NOMO-1 treated with DMSO at 0.1 percent for 48 hours (cell line): ENCODE measurements around the gene TMX4.
"Not testable (repeated sequence)": the region's sequence is repeated elsewhere in the genome, so short reads cannot be mapped to it uniquely, and the experiment has no call there.

Experiments used
- DNase-seq: peaks from one replicate; lab custom pipeline; 2025; ENCODE audit not compliant: unreplicated experiment; lab: John Stamatoyannopoulos, UW

TMX4 gene

DNA sequence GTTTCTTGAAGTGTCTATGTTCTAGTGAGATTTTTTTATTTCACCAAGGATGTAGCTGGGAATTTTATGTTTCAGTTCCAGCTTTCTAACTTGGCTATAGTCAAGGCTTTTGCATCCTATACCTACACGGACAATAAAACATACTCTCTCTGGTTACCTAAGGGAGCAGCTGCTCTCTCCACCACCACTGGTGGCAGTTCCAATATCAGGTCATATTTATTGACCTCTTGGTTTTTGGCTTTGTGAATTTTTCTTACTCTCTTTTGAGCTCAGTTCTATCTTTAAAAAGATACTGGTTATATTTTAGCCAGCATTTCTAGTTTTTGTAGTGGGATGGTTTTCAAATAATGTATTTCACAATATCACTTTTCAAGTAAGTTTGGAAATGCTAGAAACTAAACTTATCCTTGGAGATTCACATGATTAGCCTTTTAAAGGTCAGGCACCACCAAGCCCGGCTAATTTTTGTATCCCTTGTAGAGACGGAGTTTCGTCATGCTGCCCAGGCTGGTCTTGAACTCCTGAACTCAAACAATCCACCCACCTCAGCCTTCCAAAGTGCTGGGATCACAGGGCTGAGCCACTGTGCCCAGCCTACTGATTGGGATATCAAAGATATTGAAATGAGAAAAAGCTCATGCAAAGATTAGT, 44.7 kb downstream of the TMX4 start:
- no peak for DNase-seq

- no peak for DNase-seq
Observed at GRCh38 chr20:7971536-7972280, 47.9 kb downstream of the TMX4 start.

DNA sequence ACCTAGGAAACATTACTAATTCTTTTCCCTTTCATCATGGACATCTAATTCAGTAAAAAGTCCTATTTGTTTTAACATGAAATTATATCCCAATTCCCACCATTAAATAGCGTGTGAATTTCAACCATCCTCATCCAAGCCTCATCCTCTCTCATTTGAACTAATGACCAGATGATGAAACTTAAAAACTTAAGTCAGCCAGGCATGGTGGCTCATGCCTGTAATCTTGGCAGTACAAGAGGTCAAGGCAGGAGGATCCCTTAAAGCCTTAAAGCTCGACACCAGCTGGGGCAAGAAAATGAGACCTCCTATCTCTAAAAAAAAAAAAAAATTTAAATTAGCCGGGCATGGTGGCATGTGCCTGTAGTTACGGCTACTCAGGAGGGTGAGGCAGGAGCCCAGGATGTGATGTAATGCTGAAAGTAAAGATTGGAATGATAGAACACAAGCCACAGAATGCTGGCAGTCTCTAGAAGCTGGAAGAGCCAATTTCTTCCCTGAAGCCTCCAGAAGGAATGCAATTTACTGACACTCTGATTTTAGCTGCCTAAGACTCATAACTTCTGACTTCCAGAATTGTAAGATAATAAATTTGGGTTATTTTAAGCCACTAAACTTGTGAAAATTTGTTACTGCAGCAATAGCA, 52.2 kb downstream of the TMX4 start:
- DNase-seq, result no peak

DNA sequence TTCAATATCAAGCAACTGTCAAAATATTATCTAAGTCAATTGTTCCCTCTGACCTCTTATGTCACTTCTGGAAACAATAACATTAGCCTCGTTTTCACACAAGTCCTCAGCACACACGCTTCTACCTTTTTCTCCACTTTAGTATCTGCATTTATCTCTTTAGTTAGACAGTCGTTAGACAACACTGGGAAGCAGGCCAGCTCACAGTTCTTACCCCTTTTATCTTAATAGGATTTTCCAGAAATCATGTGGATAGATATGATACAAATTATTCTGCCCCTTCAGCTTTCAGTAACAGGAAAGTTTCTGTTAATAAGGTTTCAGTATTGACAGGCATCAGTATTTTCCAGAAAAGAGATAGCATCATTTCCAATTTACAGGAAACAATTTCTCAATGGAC, 53.4 kb downstream of the TMX4 start:
- DNase-seq, result no peak

DNA sequence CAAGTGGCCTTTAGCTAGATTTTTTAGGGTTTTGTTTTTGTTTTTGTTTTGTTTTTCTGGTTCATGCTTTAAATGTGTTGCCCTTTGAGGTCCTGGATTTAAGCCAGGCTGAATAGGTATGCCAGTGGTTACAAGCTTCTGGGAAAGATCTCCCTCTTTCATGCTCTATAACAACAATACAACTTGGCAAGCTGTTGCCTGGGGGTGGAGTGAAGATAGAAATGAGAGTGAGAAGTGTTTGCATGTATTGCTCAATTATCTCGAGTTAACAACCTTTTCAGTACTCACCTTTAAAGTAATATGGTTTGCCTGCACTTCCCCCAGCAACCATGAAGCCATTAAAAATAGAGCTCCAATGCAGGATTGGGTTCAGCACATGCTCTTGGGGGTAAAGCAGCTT, 60.1 kb downstream of the TMX4 start:
- no peak for DNase-seq

DNA sequence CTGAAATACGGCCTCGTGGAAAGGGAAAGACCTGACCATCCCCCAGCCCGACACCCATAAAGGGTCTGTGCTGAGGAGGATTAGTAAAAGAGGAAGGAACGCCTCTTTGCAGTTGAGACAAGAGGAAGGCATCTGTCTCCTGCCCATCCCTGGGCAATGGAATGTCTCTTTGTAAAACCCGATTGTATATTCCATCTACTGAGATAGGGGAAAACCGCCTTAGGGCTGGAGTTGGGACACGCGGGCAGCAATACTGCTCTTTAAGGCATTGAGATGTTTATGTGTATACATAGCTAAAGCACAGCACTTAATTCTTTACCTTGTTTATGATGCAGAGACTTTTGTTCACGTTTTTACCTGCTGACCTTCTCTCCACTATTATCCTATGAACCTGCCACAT, 63.0 kb downstream of the TMX4 start:
- DNase-seq, result not testable (repeated sequence)

- DNase-seq, result no peak
Observed at GRCh38 chr20:7950387-7950786, 69.2 kb downstream of the TMX4 start.

DNA sequence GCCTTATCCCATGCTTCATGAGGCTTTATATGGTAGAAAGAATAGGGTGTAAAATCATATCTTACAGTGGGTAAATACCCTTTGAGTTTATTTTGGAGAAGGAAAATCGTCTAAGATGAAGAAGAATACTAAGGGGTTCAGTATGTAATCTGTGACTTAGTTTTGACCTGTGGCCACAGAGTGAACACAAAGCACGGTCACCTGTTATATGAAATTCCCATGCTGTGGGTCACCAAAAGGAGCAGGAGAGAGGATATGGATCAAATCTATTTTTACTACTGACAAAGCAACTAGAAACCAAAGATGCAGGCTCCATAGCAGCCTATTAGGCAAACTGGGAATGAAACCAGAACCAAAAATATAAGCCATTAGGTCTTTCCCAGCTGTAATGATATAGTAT, 75.7 kb downstream of the TMX4 start:
- no peak for DNase-seq

- no peak for DNase-seq
Observed at GRCh38 chr20:7940341-7940740, 79.2 kb downstream of the TMX4 start, which contains the start of gene HAO1. Gene HAO1 (minus strand): TSS chr20:7940458. CDS start chr20:7940422, 36 bp downstream.

GRCh38 chr20:7939663-7940062, 79.9 kb downstream of the TMX4 start:
- no peak for DNase-seq

DNA sequence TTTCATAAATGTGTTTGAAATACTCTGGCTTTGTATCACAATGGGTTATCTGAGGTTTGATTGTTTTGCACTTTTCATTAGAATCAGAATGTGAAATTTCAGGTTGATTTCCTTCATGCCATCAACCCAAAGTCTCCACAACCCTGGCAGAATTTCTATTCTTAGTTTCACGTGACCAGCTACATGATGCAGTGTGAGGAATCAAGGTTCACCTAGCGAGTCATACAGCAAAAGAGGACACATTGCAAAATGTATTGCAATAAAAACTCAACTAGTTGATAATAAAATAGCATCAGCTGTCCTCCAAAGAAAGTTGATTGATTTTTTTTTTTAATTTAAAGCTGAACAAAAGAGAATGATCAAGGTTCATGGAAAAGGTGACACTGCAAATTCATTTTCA, 81.5 kb downstream of the TMX4 start:
- no peak for DNase-seq

DNA sequence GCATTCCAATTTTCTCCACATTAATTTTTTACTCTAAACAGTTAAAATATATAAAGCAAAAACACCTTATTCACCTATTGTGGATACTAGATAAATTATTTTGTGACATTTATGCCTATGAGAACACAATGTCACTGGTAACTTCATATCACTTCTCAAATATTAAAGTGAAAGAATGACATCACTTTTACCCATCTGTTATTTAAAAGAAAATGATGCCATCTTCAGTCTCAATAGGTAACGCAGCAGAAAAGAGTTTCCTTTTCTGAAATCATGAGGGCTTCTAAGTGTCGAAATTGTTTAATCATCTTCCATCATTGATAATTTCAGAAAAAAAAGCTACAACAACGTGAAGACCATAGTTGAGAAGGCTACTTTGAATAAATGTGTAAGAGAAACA, 82.2 kb downstream of the TMX4 start:
- DNase-seq, result no peak

DNA sequence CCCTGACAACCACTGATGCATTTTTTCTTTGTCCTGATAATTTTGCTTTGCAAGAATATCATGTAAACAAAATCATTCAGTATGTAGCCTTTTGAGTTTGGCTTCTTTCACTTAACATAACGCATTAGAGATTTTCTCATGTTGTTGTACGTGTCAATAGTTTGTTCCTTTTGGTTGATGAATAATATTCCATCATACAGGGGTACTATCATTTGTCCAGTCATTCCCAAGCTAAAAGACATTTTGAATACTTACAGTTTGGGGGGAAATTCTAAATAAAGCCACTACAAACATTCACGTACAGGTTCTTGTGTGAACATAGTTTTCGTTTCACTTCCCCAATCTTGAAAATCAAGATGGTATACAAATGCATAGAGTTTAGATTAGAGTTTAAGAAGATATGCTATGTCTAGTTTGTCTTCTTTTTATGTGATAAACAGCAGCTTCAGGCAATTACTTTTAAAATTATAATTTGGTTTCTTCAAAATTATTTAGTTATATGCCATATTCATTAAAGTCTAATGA, 84.5 kb downstream of the TMX4 start:
- DNase-seq, result peak; percentile 49

DNA sequence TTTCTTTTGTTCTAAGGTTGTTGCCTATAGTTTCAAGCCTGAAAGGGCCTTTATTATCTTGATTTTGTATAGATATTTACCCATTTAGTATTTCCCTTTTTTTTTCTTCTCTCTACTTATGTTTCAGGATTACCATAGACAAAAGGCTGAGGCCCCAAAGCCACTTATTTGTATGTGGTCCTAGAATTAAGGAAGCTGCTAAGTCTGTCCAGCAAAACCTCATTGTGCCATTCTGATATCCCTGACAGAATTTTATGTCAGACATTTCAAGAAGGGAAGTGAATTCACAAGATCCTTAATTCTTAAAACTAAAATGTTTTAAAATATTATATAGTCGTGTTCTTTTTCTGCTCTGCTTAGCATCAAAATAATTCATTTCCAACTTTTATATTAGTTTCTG, 86.2 kb downstream of the TMX4 start:
- peak; percentile 19 for DNase-seq

DNA sequence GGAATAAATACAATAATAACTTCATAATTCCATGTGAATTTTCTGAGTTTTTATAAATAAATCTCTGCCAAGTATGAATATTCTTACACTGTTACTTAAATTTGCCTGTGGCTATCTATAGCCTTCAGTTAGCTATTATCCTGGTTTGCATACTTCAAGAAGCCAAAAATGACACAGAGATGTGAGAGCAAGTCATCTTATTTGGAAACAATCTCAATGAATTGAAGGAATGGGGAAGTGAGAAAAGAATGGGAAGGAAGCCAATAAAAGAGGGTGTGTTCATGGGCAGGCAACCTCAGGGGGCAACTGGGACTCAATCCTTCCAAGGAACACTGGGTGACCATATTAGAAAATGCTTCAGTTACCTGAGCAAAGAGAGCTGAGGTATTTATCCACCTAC, 89.2 kb downstream of the TMX4 start:
- peak; percentile 56 for DNase-seq
